HepG2 (cell line): ENCODE measurements around the gene LHPP. TPM values are rescaled to one million over a fixed set of nuclear protein-coding genes. Genes with fewer than 3 reads are reported as not detected.

Experiments
- AKNA ChIP-seq: sonication (generic); formaldehyde crosslinking; IDR thresholded peaks from 2 replicates; pipeline ENCODE4 v1.4.0; 2020; ENCODE audit warnings: missing genetic modification reagents, borderline replicate concordance
- EED ChIP-seq: sonication (generic); formaldehyde crosslinking; IDR thresholded peaks from 2 replicates; pipeline ENCODE4 v1.5.0; 2020; ENCODE audit warnings: mild to moderate bottlenecking, missing genetic modification reagents
- HMGA1 ChIP-seq: sonication (generic); formaldehyde crosslinking; conservative IDR thresholded peaks from 2 replicates; pipeline ENCODE4 v1.4.0; 2020; ENCODE audit warnings: missing genetic modification reagents
- IKZF4 ChIP-seq: sonication (generic); formaldehyde crosslinking; IDR thresholded peaks from 2 replicates; pipeline ENCODE4 v1.5.1; 2020; ENCODE audit warnings: borderline replicate concordance, mild to moderate bottlenecking, low read depth, missing genetic modification reagents; ENCODE audit errors: not compliant biosample characterization
- MXD4 ChIP-seq: IDR thresholded peaks from 2 replicates; pipeline ENCODE4 v1.6.1; 2016; ENCODE audit warnings: mild to moderate bottlenecking, missing biosample characterization, missing genetic modification reagents
- MXI1 ChIP-seq: IDR thresholded peaks from 3 replicates; pipeline ENCODE4 v1.6.1; 2012; ENCODE audit warnings: low read depth, low read length, inconsistent platforms, borderline replicate concordance
- PAXIP1 ChIP-seq: sonication (generic); formaldehyde crosslinking; conservative IDR thresholded peaks from 2 replicates; pipeline ENCODE4 v1.4.0; 2020; ENCODE audit warnings: mild to moderate bottlenecking, missing genetic modification reagents, moderate library complexity
- RARA ChIP-seq: IDR thresholded peaks from 2 replicates; pipeline ENCODE4 v1.6.1; 2016; ENCODE audit warnings: missing genetic modification reagents, missing compliant biosample characterization
- RARG ChIP-seq: sonication (generic); formaldehyde crosslinking; IDR thresholded peaks from 2 replicates; pipeline ENCODE4 v1.4.0; 2020; ENCODE audit warnings: low read depth, mild to moderate bottlenecking, missing genetic modification reagents
- SRSF4 ChIP-seq: fragments of 200-400 bp; formaldehyde crosslinking; IDR thresholded peaks from one replicate; pipeline ENCODE4 v1.6.1; 2018; ENCODE audit warnings: mild to moderate bottlenecking, low read depth, low read length, moderate library complexity; ENCODE audit not compliant: poor library complexity, severe bottlenecking
- TERF1 ChIP-seq: sonication (generic); formaldehyde crosslinking; IDR thresholded peaks from 2 replicates; pipeline ENCODE4 v1.8.0; 2022; ENCODE audit warnings: mild to moderate bottlenecking, missing genetic modification reagents, moderate library complexity
- ZNF343 ChIP-seq: sonication (generic); formaldehyde crosslinking; IDR thresholded peaks from 2 replicates; pipeline ENCODE4 v1.4.0; 2020; ENCODE audit warnings: mild to moderate bottlenecking, missing genetic modification reagents
- ZNF567 ChIP-seq: sonication (generic); formaldehyde crosslinking; IDR thresholded peaks from 2 replicates; pipeline ENCODE4 v1.8.1; 2023; ENCODE audit warnings: mild to moderate bottlenecking, missing genetic modification reagents, borderline replicate concordance
- polyA plus RNA-seq, 8 experiments: library from polyadenylated mRNA; depleted of rRNA in 3 of 8; stranded (reverse) in 7 of 8; unstranded in 1 of 8; fragments of >200 nt; fragmentation: Illumina TruSeq in 4 of 8; extraction: Trizol in 4 of 8; gene quantifications; 2 replicates each; pipeline versions ENCODE4 v1.2.1 to v1.2.3, GENCODE V29; 2011 to 2016; ENCODE audit warnings: low read depth in 4 of 8, missing spikeins in 1 of 8, mixed read lengths in 1 of 8; ENCODE audit not compliant: insufficient read depth in 1 of 8
- total RNA-seq, 5 experiments: library from RNA; depleted of rRNA; stranded (reverse); fragments of >200 nt; fragmentation: Illumina TruSeq; extraction: Trizol; gene quantifications; 2 replicates each; pipeline ENCODE4 v1.2.3, GENCODE V29; 2016; ENCODE audit warnings: low read depth in 1 of 5

LHPP gene
- total and polyA plus RNA-seq, 2 of the 13 experiments (the other 11 are each of a cell fraction or from before 2014, with no cell fraction given): 5.2 to 13.1 TPM

- no peak for TF ChIP-seq TERF1
- no peak for TF ChIP-seq AKNA (CRISPR knock-in tag)
- TF ChIP-seq RARG (CRISPR knock-in tag): no peak
- peak; percentile 97 for TF ChIP-seq PAXIP1 (CRISPR knock-in tag)
- TF ChIP-seq MXD4 (CRISPR knock-in tag): peak; percentile 50; the same call in 1 of the 2 replicates
- TF ChIP-seq ZNF567: no peak
- peak; percentile 93 for TF ChIP-seq RARA (CRISPR knock-in tag)
- TF ChIP-seq SRSF4: no peak
- peak; percentile 34; the same call in 1 of the 3 replicates for TF ChIP-seq MXI1
- TF ChIP-seq ZNF343 (CRISPR knock-in tag): no peak
- no peak for TF ChIP-seq HMGA1 (CRISPR knock-in tag)
- TF ChIP-seq IKZF4 (CRISPR knock-in tag): no peak
- TF ChIP-seq EED: no peak
These were observed 9.2 kb downstream of the LHPP start (continued) for GRCh38 chr10:124470544-124471434.
